OCI-LY7 (cell line): ENCODE results near the gene PSMF1. TPM values are rescaled to one million over a fixed set of nuclear protein-coding genes. Genes with fewer than 3 reads are reported as not detected.

Experiments
- BruUV-seq: library from RNA; stranded (reverse); fragments of 400-500 nt; replicated peaks from 2 replicates; lab custom pipeline; 2021; lab: Mats Ljungman, UMichigan
- CTCF ChIA-PET: fragments of 300-600 bp; sonication (Branson Sonifier 250); formaldehyde crosslinking; loops from one replicate; lab custom pipeline; 2022; ENCODE audit warnings: antibody characterized with exemption; ENCODE audit not compliant: unreplicated experiment; lab: Charles Lee
- POLR2A ChIA-PET: fragments of 300-600 bp; sonication (Branson Sonifier 250); formaldehyde crosslinking; loops from one replicate; lab custom pipeline; 2022; ENCODE audit warnings: antibody characterized with exemption; lab: Charles Lee
- DNase-seq: peaks from one replicate; pipeline ENCODE4 v3.0.0-alpha.2; 2015; ENCODE audit warnings: low spot score
- H2AFZ ChIP-seq: fragments of 200-600 bp; sonication (generic), shearing (Covaris generic); 2 replicates; pipeline ENCODE4 v1.6.1; 2014; ENCODE audit warnings: mild to moderate bottlenecking, antibody characterized with exemption, low read length, moderate library complexity
- H3K27ac ChIP-seq: fragments of 200-600 bp; sonication (generic); 2 replicates; pipeline ENCODE4 v1.5.1; 2014; ENCODE audit warnings: mixed run types, low read depth, mild to moderate bottlenecking, moderate library complexity, low read length, inconsistent platforms; ENCODE audit not compliant: poor library complexity, severe bottlenecking
- H3K36me3 ChIP-seq: fragments of 200-600 bp; sonication (generic); 2 replicates; pipeline ENCODE4 v1.6.1; 2014; ENCODE audit warnings: mild to moderate bottlenecking, antibody characterized with exemption, low read length, moderate library complexity, mixed read lengths; ENCODE audit not compliant: insufficient read depth
- H3K4me1 ChIP-seq: fragments of 200-600 bp; sonication (generic); 2 replicates; pipeline ENCODE4 v1.5.1; 2014; ENCODE audit warnings: mild to moderate bottlenecking, low read length; ENCODE audit not compliant: insufficient read depth, poor library complexity, severe bottlenecking
- H3K4me2 ChIP-seq: fragments of 200-600 bp; sonication (generic); 2 replicates; pipeline ENCODE4 v1.6.1; 2014; ENCODE audit warnings: mild to moderate bottlenecking, low read length
- H3K4me3 ChIP-seq: fragments of 200-600 bp; sonication (generic); 2 replicates; pipeline ENCODE4 v1.5.1; 2014; ENCODE audit warnings: mild to moderate bottlenecking, low read depth, low read length; ENCODE audit not compliant: poor library complexity, severe bottlenecking
- H3K79me2 ChIP-seq: fragments of 200-600 bp; sonication (generic); 2 replicates; pipeline ENCODE4 v1.6.1; 2016; ENCODE audit warnings: low read depth, mild to moderate bottlenecking, low read length, moderate library complexity, mixed read lengths; ENCODE audit not compliant: insufficient read depth
- H3K9me2 ChIP-seq: fragments of 200-600 bp; sonication (generic); 2 replicates; pipeline ENCODE4 v1.6.1; 2016; ENCODE audit warnings: mild to moderate bottlenecking, low read length, mixed read lengths; ENCODE audit not compliant: insufficient read depth
- H3K9me3 ChIP-seq: fragments of 200-600 bp; sonication (generic); 2 replicates; pipeline ENCODE4 v1.6.1; 2014; ENCODE audit warnings: mild to moderate bottlenecking, mixed run types, low read length, mixed read lengths
- H4K20me1 ChIP-seq: fragments of 200-600 bp; sonication (generic); 2 replicates; pipeline ENCODE4 v1.6.1; 2014; ENCODE audit warnings: mild to moderate bottlenecking, antibody characterized with exemption, low read length, moderate library complexity, mixed read lengths; ENCODE audit not compliant: insufficient read depth
- EZH2phosphoT487 ChIP-seq: fragments of 200-600 bp; sonication (generic); IDR thresholded peaks from 2 replicates; pipeline ENCODE4 v1.6.1; 2018; ENCODE audit warnings: low read depth, borderline replicate concordance, mild to moderate bottlenecking, mixed run types, antibody characterized with exemption, low read length, moderate library complexity, mixed read lengths
- intact Hi-C: fragments of 100-400 bp; cut with micrococcal nuclease; formaldehyde crosslinking; loops from one replicate; pipeline ENCODE4 v1.10.0; 2022; ENCODE audit not compliant: unreplicated experiment
- total RNA-seq, 2 experiments: library from RNA; depleted of rRNA in 1 of 2; stranded (reverse); fragments of >200 nt in 1 of 2; shearing (Covaris generic) in 1 of 2; gene quantifications; 2 replicates each; pipeline ENCODE4 v1.2.3, GENCODE V29; 2014 to 2022
- TF ChIP-seq, protein P1 (sequence below): fragments of 200-600 bp; sonication (generic); conservative IDR thresholded peaks from 2 replicates; pipeline ENCODE4 v1.5.1; 2014; ENCODE audit warnings: mild to moderate bottlenecking, antibody characterized with exemption, low read length, moderate library complexity, mixed read lengths

PSMF1 gene
- total RNA-seq, 2 experiments from 2014 or later, result 34.7 to 132 TPM

DNA sequence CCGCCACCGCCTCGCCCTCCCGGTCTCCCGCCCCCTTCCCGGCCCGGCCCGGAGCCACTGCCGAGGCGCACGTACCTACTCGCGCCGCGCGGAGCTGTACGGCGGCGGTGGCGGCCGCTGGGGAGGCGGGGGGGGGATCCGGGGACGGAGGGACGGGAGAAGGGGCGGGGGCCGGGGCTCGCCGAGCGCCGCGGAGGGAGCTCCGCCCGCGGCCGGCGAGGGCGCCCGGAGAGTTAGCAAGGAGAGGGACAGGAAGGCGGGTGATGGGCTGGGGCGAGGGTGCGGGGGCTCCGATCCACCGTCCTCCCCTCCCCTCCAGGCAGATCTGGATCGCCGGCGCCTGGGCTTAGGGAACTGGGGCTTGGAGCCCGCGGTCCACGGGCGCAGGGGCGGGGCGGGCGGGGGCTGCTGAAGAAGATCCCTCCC, 66.9 kb downstream of the PSMF1 start:
- Histone ChIP-seq H3K36me3 (no peaks in the 10 kb centered on the region), H3K4me2 (no peak overlapping the region), H3K79me2 (no peaks in the 10 kb centered on the region), H3K9me2 (no peaks in the 10 kb centered on the region), H2AFZ (no peak overlapping the region), H3K9me3 (no peaks in the 10 kb centered on the region), H3K4me1 (no peaks in the 10 kb centered on the region), H4K20me1 (no peaks in the 10 kb centered on the region), H3K27ac (no peak overlapping the region), H3K4me3 (no peak overlapping the region)
- no peak for TF ChIP-seq EZH2phosphoT487
- TF ChIP-seq, protein P1, sequence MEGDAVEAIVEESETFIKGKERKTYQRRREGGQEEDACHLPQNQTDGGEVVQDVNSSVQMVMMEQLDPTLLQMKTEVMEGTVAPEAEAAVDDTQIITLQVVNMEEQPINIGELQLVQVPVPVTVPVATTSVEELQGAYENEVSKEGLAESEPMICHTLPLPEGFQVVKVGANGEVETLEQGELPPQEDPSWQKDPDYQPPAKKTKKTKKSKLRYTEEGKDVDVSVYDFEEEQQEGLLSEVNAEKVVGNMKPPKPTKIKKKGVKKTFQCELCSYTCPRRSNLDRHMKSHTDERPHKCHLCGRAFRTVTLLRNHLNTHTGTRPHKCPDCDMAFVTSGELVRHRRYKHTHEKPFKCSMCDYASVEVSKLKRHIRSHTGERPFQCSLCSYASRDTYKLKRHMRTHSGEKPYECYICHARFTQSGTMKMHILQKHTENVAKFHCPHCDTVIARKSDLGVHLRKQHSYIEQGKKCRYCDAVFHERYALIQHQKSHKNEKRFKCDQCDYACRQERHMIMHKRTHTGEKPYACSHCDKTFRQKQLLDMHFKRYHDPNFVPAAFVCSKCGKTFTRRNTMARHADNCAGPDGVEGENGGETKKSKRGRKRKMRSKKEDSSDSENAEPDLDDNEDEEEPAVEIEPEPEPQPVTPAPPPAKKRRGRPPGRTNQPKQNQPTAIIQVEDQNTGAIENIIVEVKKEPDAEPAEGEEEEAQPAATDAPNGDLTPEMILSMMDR, result no peak
- POLR2A ChIA-PET, result no interaction called here
- no TSS peak for BruUV-seq
- DNase-seq, result no peak
- intact Hi-C loops, result no loop called here
- CTCF ChIA-PET, result no interaction called here

DNA sequence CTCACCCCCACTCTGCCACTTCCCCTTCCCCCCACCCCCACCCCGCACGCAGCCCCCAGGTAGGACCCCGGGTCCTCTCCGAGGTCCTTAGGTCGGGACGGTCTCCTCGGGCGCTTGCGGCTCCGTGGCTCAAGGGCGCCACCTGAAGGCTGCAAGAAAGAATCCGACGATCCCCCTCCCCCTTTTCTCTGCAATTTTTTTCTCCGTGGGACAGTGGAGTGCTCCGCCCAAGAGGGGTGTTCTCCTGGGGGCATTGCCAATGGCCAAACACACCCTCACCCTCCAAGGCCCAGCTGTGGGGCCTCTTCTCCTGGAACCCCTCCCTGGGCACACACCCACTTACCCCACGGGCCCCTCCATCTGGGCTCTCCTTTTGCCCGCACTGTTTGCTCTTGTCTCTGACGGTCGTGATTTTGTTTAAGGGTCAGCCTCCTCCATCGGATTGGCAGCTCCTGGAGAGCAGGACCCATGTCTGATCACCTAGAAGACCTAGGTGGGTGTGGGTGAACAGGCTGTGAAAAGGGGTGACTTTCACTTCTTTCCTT, 67.5 kb downstream of the PSMF1 start:
- H4K20me1 ChIP-seq, result no peaks in the 10 kb centered on the region
- no peaks in the 10 kb centered on the region for H3K9me2 ChIP-seq
- no peaks in the 10 kb centered on the region for H3K36me3 ChIP-seq
- peak; percentile 45 for DNase-seq
- CTCF ChIA-PET, result no interaction called here
- H3K27ac ChIP-seq, result no peak overlapping the region
- no TSS peak for BruUV-seq
- intact Hi-C loops, result no loop called here
- TF ChIP-seq, protein P1, result peak; percentile 66
- no peak for TF ChIP-seq EZH2phosphoT487
- POLR2A ChIA-PET, result no interaction called here
- H3K79me2 ChIP-seq, result no peaks in the 10 kb centered on the region
- H3K9me3 ChIP-seq, result no peaks in the 10 kb centered on the region
- no peak overlapping the region; the same call in 1 of the 2 replicates for H3K4me2 ChIP-seq
- H3K4me1 ChIP-seq, result no peaks in the 10 kb centered on the region
- H2AFZ ChIP-seq, result no peak overlapping the region
- H3K4me3 ChIP-seq, result no peak overlapping the region

DNA sequence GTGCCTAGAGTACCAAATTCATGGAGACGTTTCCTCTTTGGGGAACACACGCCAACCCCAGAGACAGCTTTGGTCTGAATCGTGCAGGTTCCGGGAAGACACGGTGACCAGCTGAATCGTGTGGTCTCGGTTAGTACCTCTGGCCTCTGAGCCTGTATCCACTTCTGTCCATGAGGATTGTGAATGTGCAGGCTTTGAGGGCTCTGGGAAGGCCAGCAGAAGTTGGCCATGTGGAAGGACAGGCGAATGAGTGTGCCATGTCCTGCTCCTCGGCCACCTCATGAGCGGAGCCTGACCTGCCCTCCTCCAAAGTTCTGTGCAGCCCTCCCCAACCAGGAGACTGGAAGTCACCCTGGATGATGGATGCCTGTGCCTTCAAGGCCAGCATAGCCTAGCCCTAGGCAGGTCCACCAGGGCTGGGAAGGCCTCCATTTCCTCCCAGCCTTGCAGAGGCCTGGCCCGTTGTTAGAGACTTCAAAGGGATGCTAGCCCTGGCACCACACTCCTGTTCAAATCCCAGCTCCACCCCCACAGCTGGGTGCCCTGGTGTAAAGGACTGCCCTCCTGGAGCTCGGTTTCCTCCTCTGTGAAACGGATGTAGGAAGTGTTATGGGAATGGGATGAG, 68.1 kb downstream of the PSMF1 start:
- no peaks in the 10 kb centered on the region for H3K36me3 ChIP-seq
- no peak overlapping the region for H3K4me2 ChIP-seq
- intact Hi-C loops, result no loop called here
- no peaks in the 10 kb centered on the region for H3K9me2 ChIP-seq
- no peak for TF ChIP-seq EZH2phosphoT487
- TF ChIP-seq, protein P1, result no peak
- H3K4me1 ChIP-seq, result no peaks in the 10 kb centered on the region
- H4K20me1 ChIP-seq, result no peaks in the 10 kb centered on the region
- no peak for DNase-seq
- no peak overlapping the region for H2AFZ ChIP-seq
- H3K79me2 ChIP-seq, result no peaks in the 10 kb centered on the region
- ChIA-PET CTCF (no interaction called here), POLR2A (no interaction called here)
- H3K27ac ChIP-seq, result no peak overlapping the region
- no peak overlapping the region for H3K4me3 ChIP-seq
- BruUV-seq, result no TSS peak
- no peaks in the 10 kb centered on the region for H3K9me3 ChIP-seq
